AG09309 (cell line): ENCODE measurements around the gene PGAP2.

Source experiments
- DNase-seq: peaks from one replicate; pipeline ENCODE4 v3.0.0-alpha.2; 2010; ENCODE audit warnings: low read depth
- H3K4me3 ChIP-seq: 2 replicates; pipeline ENCODE4 v1.5.1; 2011; ENCODE audit warnings: mild to moderate bottlenecking, low read depth, low read length, moderate library complexity; ENCODE audit not compliant: control insufficient read depth
- CTCF ChIP-seq: IDR thresholded peaks from 2 replicates; pipeline ENCODE4 v1.5.1; 2011; ENCODE audit warnings: mild to moderate bottlenecking, low read depth, low read length, inconsistent platforms; ENCODE audit not compliant: insufficient read depth, control insufficient read depth; ENCODE audit errors: missing control alignments

PGAP2 gene

GRCh38 chr11:3832816-3833215, 24.5 kb downstream of the PGAP2 start:
- no peak for DNase-seq
- no peak overlapping the region for H3K4me3 ChIP-seq

DNA sequence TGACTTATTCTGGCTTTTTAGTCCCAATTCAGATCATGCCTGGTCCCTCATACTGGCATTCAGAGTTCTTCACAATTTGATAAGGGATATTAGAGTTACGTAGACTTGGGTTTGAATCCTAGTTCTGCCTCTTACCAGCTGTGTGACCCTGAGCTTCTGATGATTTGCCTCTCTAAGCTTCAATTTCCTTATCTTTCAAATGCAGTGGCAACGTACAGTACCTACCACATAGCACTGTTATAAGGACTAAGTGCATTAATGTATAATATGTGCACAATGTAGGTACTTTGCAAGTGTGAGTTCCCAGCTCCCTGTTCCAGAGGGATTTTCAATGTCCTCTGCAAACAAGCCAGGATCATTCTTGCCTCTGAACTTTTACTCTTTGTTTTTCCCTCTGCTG, 25.1 kb downstream of the PGAP2 start:
- no peak for DNase-seq
- no peak overlapping the region for H3K4me3 ChIP-seq

More at GRCh38 chr11:3832816-3833215, 24.5 kb downstream of the PGAP2 start:
- TF ChIP-seq CTCF = no peak

DNA sequence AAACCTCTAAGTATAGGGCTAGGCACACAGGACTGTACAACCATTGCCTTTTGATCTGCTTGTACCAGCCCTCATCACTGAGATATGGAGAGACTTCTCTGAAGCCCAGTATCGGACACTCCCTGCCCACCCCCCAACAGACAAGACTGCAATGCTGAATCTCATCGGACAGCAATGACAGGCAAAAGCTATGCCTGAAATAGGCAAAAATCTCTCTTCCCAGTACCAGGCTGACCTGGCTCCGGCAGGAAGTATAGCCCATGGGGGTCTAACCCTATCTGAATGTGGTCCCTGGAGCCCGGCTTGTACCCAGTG, 25.9 kb downstream of the PGAP2 start:
- no peak for TF ChIP-seq CTCF
- DNase-seq = no peak
- H3K4me3 ChIP-seq = no peak overlapping the region

More for the DNA sequence above, 25.1 kb downstream of the PGAP2 start:
- no peak for TF ChIP-seq CTCF

DNA sequence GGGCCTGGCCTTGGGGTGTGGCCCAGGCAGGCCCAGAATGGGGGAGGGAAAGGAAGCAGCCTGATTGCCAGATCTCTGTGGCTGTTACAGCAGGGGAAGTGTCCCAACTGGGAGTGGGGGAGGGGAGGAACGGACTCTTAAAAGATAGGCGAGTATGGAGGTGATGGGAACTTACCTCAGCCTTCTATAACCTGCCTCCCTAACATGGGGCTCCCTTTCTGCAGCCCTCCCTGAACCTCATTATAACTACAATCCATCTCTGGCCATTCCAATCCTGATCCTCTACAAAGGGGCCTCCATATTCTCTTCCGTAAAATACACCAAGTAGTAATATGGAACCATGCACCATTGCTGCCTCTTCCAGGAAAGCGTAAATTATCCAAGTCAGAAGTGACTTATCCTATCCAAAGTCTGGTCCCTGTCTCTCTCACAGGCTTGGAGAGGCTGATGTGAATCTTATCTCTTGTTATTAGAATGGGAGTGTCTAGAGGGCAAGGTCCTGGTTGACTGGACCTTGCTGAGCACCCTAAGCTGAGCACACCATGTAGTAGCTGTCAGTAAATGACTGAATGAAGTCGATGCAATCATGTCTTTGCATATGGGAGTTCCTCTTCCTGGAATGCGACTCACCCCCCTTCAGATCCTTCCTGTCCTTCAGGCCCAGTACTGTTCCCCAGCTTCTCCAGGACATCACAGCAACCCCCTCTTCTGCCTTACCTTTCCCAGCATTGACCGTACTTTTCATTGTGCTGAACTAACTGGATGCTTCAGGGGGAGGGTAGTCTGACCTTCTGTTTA, 26.5 kb downstream of the PGAP2 start:
- H3K4me3 ChIP-seq = no peak overlapping the region
- no peak for DNase-seq
- TF ChIP-seq CTCF = no peak

DNA sequence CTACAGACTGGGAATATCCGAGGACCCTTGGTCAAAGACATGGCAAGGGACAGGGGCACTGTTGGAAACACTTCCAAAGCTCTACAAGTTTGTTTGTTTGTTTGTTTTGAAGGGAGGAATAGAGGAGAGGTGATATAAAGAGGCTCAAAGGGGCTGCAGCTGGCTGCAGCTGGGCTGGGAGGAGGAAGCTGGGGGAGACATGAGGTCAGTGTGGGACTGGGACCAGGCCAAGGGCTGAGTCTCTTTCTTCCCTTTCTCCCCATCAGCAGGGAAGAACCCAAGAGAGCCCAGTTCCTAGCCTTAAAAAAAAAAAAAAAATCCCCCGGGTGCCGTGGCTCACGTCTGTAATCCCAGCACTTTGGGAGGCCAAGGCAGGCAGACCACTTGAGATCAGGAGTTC, 27.4 kb downstream of the PGAP2 start:
- no peak for TF ChIP-seq CTCF
- H3K4me3 ChIP-seq = no peak overlapping the region
- DNase-seq = no peak

DNA sequence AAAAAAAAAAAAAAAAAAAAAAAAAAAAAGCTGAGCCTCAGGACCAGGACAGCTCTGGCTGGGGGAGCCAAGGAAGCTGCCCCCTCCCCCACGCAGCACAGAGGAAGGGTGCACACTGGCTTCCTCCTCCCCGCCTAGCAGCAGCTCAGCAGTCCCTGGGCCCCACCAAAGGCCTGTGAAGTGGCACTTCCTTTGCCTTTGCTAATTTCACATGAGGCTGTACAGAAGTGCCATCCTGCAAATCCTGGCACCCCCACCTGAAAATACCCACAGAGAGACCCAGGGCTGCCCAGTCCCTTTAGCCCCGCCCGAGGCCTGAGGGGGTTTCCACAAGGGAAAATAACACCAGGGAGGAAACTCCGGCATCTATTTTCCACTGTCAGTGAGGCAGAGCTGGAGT, 28.5 kb downstream of the PGAP2 start:
- no peak overlapping the region for H3K4me3 ChIP-seq
- no peak for TF ChIP-seq CTCF
- no peak for DNase-seq

GRCh38 chr11:3837793-3838192, 29.4 kb downstream of the PGAP2 start:
- TF ChIP-seq CTCF = no peak
- no peak overlapping the region for H3K4me3 ChIP-seq
- DNase-seq = no peak
